ENCODE measurements around the gene NUDT1.

Gene NUDT1

DNA sequence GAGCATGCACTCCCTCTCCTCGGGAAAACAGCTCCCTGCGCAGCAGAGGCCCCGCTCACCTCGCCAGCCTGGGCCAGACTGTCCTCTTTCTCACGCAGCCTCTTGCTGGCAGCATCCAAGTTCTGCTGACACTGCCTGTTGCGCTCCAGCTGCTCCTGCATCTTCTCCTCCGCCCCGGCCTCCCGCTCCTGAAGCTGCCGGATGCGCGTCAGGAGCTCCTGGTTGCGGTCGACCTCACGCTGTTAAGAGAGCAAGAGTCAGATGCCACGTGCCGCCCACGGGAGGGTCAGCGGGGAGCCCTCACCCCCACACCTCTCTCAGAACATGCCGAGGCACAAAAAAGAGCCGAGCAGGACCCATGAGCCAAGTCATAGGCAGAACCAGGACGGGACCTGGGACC, 19.5 kb upstream of the NUDT1 start:
- FAIRE-seq, result no peak
- DNase-seq (ENCODE audit: insufficient read length, low spot score), result no peak

DNA sequence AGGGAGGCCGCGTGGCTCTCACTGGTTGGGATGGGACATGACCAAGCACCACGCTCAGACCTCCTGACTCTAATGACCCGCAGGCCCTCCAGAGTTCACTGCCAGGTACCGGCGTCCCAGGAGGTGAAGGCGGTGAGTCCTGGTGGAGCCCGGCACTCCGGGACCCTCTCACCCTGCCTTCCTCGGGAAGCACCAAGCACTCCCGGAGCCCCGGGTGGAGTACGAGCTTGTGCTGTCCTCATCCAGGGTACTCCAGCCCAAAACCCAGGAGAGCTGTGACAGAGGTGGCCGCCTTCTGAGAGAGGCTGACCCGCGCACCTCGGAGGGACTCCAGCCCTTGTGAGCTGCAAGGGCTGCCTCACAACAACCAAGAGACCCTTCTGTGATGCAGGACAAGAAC, 18.7 kb upstream of the NUDT1 start:
- no peak for DNase-seq (ENCODE audit: insufficient read length, low spot score)
- no peak for FAIRE-seq

DNA sequence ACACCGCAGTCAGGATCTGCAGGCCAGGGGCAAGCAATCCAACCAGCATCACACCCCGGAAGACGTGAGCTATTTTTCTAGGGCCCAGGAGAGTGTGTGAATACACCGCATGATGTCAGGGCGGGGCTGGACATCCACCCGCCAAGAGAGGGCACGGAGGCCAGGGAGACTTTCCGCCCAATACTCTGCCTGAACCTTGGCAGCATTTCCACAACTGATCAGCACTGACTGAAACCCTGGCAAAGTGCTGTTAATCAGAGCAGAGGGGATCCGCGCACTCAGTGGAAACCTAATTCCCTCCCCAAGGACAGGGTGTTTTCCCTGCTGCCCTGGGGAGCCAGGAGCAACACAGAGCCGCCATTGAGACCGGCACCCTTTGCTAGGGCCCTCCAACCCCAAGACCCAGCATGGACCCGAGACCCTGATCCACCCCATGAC, 17.5 kb upstream of the NUDT1 start:
- peak; percentile 31 for FAIRE-seq
- no peak for DNase-seq (ENCODE audit: insufficient read length, low spot score)

DNA sequence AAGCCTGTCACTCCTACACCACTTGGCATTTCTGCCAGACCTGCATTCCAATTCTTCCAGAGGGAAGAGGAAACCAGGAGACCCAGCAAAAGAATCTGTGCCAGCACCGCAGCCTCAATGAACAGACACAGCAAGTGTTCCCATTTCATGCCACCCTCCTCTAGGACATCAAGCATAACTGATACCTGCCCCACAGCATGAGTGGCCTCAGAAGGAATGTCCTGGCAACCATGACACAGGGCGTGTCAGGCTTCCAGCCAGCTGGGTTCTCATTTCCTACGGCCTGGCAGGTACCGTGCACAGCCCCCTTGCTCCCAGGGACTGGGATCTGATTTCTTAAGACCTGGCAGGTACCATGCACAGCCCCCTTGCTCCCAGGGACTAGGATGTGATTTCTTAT, 17.1 kb upstream of the NUDT1 start:
- no peak for DNase-seq (ENCODE audit: insufficient read length, low spot score)
- FAIRE-seq, result peak; percentile 26

DNA sequence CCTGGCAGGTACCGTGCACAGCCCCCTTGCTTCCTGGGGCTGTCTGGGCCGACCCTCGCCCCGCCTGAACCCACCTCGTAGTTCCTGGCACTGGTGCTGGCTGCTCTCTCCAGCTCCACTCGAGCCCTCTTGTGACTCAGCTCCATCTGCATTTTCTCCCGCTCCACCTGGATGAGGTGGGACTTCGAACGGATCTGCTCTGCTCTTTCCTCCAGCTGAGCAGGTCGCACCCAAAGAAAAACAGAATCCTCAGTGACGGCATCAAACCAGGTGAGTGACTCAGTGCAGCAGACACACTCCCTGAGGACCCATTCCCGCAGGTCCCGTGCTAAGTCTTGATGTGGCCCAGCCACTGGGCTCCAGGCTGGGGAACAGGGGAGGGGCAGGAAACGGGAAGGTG, 16.7 kb upstream of the NUDT1 start:
- FAIRE-seq, result no peak

DNA sequence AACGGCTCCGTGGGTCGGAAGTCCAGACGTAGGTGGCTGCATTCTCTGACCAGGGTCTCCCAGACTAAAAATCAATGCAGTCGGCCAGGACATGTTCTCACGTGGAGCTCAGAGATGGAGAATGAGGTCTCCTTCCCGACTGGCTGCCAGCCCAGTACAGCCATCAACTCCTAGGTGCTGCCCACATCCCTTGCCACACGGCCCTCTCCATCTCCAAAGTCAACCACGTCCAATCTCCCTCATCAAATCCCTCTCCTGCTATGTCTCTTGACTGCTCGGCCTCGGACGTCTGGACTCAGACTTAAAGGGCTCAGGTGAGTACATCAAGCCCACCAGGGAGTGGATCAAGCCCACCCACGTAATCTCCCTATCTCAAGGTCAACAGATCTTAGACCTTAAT, 16.2 kb upstream of the NUDT1 start:
- FAIRE-seq, result peak; percentile 28
- no peak for DNase-seq (ENCODE audit: insufficient read length, low spot score)

More for the DNA sequence above, 16.7 kb upstream of the NUDT1 start:
- no peak for DNase-seq (ENCODE audit: insufficient read length, low spot score)

DNA sequence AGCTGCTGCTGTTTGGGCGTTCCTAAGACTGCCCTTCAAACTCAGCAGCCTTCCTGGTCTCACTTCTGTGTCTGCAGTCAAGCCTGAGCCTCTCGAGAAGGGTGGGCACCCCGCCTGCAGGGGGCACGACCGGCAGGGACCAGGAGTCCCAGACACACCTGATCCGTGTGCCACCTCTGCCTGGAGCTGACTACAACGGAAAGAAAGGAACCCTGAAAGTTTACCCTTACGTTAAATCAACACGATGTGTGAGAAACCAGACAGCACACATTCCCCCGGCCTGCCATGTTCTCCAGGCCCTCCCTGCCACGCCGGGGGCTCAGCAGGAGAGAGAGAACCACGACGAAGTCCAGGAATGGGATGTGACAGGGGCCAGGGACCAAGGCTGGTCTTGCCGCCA, 14.3 kb upstream of the NUDT1 start:
- peak; percentile 74 for FAIRE-seq
- no peak for DNase-seq (ENCODE audit: insufficient read length, low spot score)

DNA sequence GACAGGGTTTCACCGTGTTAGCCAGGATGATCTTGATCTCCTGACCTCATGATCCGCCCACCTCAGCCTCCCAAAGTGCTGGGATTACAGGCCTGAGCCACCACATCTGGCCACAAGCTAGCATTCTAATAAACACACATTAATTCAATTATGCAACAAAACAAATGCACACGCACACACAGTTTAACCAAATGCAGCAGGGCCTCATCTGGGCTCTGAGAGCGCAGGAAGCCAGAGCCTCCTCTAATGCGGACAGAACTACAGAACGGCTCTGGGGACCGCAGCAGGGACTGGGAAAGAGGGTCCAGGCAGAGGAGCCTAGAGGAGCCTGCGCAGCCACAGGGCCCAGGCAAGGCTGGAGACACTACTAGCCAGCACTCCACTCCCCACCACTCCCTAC, 13.1 kb upstream of the NUDT1 start:
- no peak for DNase-seq (ENCODE audit: insufficient read length, low spot score)
- no peak for FAIRE-seq

DNA sequence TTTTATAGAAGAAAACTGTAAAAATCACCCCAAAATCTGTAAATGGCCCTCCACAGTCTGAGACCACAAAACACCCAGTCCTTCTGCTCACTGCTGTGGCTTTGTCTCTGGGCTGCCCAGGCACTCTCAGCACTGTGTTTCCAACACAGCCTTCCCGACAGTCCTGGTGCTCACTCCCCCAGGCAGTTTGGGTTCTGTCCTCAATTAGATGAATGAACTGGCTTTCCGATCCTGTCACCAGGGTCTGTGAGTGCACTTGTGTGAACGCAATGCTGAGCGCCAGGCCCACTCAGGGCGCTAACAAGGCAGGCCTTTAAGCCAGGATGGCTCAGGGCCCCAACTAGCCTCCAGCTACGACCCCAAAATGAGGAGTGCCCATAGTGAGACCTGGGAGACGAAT, 12.6 kb upstream of the NUDT1 start:
- DNase-seq (ENCODE audit: insufficient read length, low spot score) (no peak), FAIRE-seq (no peak)

DNA sequence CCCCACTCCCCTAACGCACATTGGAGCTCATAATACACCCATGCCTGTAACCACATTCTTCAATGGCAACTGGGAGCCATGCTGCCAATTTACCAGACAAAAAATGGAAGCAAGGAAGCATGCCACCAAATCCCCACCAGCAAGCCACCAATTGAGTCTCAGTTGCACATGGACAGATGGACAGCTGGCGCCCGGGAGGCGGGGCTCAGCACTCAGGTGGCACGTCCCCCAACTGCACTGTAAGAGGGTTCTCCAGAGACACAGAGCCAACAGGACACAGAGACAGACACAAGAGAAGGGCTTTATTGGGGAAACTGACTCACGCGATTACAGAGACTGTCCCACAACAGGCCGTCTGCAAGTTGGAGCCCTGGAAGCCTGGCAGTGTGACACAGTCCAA, 11.8 kb upstream of the NUDT1 start:
- FAIRE-seq, result no peak

DNA sequence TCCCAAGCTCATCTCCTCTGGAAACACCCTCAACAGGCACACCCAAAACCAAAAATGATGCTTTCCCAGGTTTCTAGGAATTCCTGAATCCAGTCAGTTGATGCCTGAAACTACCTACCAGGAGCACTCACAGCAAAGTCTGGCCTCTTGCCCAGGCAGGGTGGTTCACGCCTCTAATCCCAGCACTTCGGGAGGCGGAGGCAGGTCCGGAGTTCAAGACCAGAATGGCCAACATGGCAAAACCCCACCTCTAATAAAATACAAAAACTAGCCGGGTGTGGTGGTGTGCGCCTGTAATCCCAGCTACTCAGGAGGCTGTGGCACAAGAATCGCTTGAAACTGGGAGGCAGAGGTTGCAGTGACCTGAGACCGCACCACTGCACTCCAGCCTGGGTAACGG, 11.1 kb upstream of the NUDT1 start:
- FAIRE-seq, result no peak
- no peak for DNase-seq (ENCODE audit: insufficient read length, low spot score)

More for the DNA sequence above, 11.8 kb upstream of the NUDT1 start:
- no peak for DNase-seq (ENCODE audit: insufficient read length, low spot score)

DNA sequence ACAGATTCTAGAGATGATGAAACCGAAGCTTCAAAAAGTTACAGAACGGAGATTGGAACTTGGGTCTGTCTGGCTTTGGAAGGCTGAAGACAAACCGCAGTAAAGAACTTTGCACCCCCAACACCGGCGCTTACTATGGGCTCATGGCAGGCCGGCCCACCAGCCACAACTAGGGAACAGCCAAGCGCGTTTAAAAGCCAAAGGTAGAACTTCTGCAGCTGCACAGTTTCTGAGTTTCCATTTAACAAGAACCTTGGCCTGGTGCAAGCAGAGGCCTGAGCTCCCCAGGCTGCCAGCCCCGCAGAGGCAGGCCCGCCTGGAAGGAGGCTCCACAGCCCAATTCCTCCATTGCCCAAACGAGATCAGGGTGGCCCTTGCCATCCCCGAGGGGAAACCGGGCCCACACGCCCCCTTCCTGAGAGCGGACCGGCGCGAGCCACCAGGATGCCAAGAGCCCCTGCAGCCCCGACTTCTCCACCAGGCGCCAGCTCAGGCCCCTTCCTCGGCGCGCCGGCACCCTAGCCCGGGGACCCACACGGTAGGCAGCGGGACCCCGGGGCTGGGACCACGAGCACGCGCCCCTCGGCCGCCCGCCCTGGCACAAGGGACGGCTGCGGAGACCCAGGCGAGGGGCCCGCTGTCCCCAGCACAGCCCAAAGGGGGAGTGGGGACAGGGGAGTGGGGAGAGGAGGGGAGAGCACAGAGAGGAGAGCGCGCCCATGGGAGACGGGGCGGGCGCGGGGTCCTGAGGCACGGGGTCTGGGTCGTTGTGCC, 9.8 kb upstream of the NUDT1 start:
- DNase-seq (ENCODE audit: insufficient read length, low spot score) (peak; percentile 54), FAIRE-seq (no peak)

DNA sequence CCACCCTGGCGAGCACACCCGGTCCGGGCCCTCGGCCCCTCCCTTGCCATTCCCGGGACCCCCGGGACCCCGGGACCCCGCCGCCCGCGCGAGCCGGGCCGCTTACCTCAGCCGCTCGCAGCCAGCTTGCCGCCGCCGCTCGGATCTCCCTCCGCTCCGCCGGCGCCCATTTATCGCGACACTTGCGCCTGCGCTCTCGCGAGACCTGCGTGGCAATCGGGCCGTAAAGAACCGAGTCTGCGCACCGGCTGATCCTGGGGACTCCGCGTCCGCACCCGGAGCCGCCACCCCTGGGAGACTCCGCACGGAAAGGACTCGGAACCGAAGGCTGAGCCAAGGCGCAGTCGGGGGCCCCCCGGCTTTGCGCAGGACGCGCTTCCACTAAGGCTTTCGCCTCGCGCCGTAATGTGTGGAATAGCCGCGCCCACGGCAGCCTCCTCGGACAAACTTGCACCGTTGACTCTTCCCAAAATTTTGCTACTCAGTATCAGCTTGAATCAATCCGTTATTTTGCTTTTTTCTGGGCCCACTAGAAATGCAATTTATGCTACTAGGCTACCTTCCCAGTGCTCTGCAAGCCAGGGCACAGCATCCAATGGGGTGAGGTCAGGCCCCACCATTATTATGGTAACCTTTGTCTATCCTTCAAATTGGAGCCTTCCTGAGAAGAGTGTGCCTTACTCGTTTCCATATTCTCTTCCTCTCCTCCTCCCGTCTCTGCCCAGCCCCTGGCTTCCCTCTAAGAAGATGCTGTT, 9.1 kb upstream of the NUDT1 start, which contains the start of gene MAD1L1:
Gene MAD1L1 (minus strand): TSS at position 180 of the 755 bp plus-strand sequence. CDS start 2,812 bp downstream, outside the sequence.
- peak; percentile 99 for DNase-seq (ENCODE audit: insufficient read length, low spot score)
- peak; percentile 90 for FAIRE-seq

DNA sequence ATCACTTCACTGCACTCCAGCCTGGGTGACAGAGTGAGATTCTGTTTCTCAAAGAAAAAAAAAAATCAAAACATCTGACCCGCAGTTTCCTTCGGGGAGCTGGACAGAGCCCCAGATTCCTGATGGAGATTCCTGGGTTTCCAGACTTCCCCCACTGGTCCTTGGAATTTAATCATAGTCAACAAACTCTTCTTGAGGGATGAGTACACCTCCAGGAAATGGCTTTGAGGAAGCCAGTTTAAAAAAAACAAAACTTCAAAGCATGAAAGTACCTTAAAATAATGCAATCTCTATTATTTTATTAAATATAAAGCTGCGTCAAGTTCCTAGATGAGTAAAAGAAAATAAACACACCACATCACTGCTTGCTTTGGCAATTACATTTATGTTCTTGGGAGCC, 8.1 kb upstream of the NUDT1 start:
- FAIRE-seq (no peak), DNase-seq (ENCODE audit: insufficient read length, low spot score) (no peak)

DNA sequence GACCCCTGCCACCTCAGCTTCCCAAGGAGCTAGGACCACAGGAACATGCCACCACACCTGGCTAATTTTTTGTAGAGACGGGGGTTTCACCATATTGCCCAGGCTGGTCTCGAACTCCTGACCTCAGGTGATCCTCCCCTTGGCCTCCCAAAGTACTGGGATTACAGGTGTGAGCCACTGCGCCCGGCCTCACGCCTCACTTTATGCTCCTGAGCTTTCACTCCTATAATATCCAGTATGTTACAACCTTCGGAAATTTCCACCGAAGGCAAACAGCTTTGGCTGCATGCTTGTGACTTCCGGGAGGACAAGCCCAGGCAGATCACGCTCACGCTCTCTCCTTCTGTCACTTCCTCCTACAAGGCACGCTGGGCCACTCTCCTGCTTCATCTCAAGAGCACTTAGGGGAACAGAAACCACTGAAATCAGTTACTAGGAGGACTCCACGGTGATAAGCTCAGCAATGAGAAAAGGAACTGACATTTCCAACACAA, 4.9 kb upstream of the NUDT1 start:
- DNase-seq (ENCODE audit: insufficient read length, low spot score) (no peak), FAIRE-seq (no peak)

DNA sequence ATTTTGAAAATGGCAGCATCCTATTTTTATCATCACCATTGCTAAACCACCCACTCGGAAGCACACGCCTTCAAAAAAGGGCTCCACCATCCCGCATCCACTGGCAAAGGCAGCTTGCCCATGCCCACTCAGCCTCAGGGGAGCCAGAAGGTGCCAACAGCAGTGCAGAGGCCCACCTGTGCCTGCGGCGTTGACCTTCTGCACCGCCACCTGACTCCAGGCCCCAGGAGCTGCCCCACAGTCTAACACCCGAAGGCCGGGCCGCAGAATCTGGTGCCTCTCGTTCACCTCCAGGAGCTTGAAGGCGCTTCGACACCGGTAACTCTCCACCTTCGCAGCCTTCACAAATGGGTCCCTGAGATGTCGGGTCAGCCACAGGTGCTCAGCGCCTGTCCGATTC, 2.8 kb upstream of the NUDT1 start:
- DNase-seq (ENCODE audit: insufficient read length, low spot score) (no peak), FAIRE-seq (no peak)

DNA sequence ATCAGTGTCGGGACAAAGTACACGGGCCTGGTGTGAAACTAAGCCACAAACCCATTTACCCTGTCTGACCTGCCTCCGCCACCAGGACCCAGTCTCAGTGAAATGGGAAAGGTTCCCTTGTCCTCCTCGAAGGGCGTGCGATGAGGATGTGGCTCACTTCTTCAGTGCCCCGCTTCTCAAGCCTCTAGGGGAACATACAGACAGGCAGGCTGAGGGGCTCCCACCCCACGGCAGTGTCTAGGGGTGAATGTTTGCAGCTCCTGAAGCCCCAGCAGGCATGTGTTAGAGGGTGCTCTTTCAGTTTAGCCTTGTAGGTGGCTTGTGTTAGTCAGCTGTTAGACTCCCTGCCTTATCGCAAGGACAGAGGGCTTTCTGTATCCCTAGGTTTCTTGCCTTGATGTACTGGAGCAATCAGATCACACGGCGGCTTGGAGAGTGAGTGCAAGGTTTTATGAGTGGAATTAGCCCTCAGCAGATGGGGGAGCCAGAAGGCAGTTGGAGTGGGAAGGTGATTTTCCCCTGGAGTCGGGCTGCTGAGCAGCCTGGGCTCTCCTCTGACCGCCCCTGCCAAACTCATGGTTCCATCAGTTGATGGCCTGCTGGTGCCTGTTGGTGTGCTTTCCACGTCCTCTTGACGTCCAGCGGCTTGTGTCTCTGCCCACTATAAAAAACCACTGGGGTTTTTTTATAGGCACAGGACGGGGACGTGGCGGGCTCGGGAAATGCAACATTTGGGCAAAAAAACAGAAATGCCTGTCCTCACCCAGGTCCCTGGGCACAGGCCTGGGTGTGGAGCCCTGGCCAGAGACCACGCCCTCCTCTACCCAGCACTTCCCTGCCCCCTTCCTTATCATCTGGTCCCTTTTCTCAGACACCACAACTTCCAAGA, 759 bp downstream of the NUDT1 start:
- DNase-seq (ENCODE audit: insufficient read length, low spot score) (peak; percentile 48), FAIRE-seq (peak; percentile 67)

DNA sequence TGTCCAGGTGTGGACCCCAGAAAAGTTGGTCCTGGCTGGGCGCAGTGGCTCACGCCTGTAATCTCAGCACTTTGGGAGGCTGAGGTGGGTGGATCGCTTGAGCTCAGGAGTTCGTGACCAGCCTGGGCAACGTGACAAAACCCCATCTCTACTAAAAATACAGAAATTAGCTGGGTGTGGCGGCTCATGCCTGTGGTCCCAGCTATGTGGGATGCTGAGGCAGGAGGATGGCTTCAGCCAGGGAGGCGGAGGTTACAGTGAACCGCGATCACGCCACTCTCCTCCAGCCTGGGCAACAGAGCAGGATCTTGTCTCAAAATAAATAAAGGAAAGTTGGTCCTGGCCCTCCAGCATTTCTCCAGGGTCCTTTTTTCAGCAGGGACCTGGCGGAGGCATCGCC, 1.4 kb downstream of the NUDT1 start:
- FAIRE-seq (no peak), DNase-seq (ENCODE audit: insufficient read length, low spot score) (no peak)

DNA sequence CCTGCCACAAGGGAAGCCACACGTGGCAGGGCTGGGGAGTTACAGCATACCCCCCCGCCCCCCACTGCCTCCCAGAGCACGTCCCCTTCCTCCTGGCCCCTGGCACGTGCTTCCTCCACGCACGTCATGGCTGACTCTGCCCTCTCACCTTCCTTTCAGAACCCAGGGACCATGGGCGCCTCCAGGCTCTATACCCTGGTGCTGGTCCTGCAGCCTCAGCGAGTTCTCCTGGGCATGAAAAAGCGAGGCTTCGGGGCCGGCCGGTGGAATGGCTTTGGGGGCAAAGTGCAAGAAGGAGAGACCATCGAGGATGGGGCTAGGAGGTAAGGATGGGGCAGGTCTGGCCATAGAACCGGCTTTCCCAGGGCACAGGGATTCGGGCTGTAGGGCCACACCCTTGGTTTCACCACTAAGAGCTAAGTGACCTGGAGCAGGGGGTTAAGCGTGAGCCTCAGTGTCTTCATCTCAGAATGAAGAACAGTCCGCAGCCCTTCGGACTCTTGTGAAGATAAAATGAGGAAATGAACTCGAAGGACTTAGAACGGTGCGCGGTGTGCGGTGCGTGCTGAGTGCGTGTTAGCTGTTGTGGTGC, 2.5 kb downstream of the NUDT1 start:
- DNase-seq (ENCODE audit: insufficient read length, low spot score) (no peak), FAIRE-seq (peak; percentile 4)

DNA sequence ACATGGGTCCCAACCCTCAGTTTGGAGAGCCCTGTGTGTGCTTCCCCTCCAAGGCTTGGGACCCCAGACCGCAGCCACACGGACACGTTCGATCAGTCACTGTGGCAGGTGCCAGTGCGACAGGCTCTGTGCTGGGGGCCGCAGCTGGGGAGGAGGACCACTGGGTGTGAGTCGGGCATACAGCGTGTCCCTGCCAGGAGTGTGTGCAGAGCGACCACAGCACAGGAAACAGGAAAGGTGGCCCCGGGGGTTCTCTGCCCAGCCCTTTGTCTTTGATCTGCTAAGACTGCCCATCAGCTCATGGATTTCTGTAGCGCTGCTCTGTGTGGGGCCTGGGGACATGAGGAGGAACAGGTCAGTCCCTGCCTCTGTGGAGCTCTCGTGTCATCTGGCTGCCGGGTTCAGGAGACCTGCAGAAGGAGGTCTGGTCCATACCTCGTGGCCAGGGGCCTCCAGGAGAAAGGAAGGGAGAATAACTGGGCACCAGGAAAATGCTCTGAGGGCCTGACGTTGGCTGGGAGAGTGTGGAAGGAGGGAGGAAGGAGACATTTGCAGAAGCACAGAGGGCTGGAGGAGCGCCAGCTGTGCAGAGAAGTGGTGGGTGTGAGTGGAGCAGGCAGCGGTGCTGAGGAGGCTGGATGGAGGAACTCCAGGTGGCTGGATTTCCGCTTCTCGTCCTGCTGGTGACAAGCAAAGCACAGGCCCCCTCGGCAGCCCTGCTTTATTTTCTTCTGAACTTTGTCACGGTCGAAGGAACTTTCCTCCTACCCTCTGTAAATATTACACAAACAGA, 4.1 kb downstream of the NUDT1 start:
- DNase-seq (ENCODE audit: insufficient read length, low spot score), result no peak
- no peak for FAIRE-seq
